ENCODE measurements around the gene MCM7.

The MCM7 gene

DNA sequence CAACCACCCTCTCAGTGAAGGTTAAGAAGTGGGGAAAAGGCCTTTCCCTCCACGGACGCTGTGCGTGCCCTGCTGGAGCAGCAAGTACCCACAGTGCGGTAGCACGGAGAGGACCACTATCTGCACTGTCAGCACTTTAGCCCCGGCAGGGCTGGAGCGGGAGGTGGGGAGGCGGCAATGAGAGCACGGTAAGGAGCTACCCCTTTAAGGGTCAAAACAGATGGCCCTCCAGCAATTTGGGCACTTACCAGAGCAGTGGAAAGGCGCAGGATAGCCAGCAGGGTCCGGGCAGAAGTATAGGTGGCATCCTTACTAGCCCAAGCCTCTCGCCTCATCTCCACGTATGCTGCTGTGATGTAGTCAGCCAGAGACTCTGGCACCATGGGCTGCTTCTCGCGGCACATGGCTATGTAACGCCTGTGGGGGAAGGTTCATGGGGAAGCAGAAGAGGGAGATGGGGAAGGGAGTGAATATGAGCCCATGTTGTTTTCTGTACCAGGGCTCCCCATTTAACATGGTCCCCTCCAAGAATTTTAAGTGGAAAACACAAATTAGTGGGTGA is 7.2 kb downstream of the MCM7 start:
- no peak for DNase-seq (ENCODE audit: low spot score)

DNA sequence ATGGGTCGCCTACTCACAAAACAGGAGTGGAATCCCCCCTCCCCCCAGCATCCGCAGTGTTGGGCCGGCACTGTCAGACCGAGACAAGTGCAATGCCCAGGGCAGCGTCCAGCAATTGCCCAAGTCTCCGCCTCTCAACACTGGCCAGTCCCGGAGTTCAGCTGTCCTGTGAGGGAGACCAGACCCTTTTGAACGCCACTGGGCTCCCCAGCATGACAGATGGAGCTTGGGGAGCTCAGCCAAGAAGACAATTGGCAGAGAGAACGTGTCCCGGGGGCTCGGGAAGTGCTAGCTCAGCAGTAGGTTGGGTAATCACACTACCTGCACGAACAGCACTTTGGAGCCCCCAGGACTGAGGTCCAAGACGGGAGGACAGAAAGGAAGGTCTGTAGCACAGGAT is 7.7 kb downstream of the MCM7 start:
- no peak for DNase-seq (ENCODE audit: low spot score)

DNA sequence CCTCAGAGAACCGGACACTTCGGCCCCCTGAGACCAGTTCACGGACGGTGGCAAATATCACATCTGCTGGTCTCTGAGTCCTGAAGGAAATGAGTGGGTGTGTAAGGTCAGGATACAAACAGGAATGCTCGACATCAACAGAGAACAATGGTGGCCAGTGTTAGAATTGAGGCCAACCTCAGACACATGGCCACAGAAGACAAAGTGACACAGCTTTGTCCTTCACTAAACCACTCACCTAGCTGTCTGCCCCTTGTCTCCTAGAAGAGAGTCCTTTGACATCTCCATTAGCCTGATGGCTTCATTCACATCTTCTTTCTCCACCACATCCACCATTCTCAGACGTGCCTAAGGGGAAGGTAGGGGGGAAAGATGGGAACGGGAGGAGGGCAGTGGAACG is 8.1 kb downstream of the MCM7 start:
- DNase-seq (ENCODE audit: low spot score) = no peak

DNA sequence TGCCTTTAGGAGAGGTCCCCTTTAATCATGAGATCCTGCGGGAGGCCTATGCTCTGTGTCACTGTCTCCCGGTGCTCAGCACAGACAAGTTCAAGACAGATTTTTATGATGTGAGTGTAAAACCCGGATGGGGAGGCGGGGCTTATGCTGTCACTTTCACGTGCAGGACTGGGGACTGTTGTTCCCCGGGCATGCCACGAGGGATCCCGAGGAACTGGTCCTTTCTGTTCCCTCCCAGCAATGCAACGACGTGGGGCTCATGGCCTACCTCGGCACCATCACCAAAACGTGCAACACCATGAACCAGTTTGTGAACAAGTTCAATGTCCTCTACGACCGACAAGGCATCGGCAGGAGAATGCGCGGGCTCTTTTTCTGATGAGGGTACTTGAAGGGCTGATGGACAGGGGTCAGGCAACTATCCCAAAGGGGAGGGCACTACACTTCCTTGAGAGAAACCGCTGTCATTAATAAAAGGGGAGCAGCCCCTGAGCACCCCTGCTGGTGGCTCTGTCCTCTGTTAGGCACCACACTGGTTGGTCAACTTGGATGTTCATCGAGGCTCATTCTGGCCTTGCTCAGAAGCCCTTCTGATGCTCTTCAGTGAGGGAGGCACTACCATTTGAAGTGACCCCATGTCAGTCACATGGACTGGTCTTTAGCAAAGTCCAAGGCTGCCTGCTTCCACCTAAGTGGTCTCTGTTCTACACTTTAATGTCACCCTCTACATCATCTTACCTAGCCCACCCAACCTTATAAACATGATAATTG is 9.6 kb downstream of the MCM7 start:
- DNase-seq (ENCODE audit: low spot score) = no peak

DNA sequence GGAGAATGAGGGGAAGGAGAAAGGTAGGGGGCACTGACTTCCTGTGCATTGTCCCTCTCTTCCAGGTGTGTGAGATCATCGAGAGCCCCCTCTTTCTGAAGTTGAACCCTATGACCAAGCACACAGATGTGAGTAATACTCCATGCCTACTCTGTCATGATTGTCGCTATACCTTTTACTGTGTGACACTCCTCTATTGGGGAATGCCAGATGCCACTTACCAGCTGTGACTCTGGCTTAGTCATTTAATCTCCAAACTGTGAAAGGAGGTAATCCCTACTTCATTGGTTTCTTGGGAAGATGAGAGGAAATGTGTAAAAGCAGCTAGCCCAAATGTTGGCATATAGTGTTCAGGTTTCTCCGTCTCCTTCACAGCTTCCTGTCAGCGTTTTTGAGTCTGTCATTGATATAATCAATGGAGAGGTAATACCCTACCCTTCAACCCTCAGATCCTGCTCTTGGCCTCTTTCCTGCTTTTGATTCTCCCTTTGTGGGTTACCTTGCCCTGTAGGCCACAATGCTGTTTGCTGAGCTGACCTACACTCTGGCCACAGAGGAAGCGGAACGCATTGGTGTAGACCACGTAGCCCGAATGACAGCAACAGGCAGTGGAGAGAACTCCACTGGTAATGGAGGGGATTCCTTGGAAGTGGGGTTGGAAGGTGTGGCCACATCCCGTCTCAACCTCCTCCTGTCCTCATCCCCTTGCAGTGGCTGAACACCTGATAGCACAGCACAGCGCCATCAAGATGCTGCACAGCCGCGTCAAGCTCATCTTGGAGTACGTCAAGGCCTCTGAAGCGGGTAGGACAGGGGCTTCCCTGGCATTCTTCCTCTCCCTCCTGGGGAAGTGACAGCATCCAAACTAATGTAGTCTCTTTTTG is 10.4 kb downstream of the MCM7 start:
- no peak for DNase-seq (ENCODE audit: low spot score)

DNA sequence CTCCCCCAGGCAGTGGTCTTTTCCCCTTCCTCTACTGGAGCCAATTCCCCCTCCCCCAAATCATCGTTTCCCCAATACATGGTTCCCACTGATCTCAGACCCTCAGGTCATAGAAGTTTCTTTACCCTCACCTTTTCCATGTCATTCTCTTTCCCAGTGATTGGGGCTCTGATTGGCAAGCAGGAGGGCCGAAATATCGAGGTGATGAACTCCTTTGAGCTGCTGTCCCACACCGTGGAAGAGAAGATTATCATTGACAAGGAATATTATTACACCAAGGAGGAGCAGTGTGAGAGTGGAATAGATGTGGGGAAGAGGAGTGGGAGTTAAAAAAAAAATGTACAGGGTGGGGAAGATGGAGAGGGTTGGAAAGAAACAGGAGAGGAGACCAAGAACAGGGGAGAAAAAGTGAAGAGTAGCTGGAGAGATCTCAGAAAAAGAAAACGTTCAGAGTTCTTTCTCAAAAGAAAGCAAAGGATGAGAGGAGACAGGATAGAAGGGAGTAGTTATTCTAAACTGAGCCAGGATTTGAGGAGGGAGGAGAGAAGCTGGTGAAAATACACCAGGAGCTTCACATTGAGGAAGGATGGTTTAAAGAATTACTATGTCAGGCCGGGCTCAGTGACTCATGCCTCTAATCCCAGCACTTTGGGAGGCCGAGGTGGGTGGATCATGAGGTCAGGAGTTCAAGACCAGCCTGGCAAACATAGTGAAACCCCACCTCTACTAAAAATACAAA is 11.6 kb downstream of the MCM7 start:
- DNase-seq (ENCODE audit: low spot score) = no peak

DNA sequence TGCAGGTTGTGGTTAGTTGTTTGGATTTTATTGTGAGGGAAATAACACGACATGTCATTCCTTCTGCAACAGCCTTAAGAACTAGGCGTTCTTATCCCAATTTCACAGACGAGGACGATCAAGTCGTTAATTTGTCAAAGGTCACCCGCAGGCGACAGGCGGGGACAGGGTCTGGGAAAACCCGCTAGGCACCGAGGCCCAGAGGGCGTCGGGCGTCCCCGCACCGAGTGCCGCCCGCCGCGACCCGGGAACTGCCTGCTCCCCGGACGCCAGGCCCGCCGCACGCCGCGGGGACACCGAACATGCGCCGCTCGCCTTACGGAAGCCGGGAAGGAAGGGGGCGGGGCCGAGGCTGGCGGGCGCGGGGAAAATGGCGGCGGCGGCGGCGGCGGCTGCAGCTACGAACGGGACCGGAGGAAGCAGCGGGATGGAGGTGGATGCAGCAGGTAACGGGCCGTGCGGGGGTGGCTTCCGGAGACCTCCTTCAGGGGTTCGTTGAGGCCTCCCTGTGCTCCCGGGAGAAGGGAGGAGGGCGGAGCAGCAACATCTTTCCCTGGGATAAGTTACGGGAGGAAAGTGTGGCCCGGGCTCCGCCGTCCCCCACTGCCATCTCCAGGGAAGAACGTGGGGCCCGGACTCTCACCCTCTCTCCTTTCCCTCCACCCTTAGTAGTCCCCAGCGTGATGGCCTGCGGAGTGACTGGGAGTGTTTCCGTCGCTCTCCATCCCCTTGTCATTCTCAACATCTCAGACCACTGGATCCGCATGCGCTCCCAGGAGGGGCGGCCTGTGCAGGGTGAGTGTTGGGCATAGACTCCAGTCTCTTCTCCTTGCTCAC is 12.4 kb downstream of the MCM7 start, which contains the start of gene COPS6:
Gene COPS6, plus strand, starts transcription at position 349 of the 837 bp plus-strand sequence. Its CDS starts 22 bp downstream, at position 371.
- peak; percentile 46 for DNase-seq (ENCODE audit: low spot score)

DNA sequence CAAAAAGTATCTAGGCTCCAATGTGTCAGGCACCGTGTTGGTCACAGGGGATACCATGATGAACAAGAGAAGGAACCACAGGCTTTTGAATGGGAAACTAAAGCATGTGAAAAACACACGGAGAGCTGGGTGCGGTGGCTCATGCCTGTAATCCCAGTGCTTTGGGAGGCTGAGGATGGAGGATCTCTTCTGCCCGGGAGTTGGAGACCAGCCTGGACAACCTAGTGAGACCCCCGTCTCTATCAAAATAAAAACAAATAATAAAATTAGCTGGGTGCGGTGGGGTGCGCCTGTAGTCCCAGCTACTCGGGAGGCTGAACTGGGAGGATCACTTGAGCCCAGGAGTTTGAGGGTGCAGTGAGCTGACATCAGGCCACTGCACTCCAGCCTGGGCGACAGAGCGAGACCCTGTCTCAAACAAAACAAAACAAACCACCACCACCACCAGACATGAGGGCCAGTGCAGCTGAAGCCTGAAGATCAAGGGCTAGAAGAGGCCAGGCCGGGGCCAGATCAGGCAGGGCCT is 13.0 kb downstream of the MCM7 start:
- no peak for DNase-seq (ENCODE audit: low spot score)

DNA sequence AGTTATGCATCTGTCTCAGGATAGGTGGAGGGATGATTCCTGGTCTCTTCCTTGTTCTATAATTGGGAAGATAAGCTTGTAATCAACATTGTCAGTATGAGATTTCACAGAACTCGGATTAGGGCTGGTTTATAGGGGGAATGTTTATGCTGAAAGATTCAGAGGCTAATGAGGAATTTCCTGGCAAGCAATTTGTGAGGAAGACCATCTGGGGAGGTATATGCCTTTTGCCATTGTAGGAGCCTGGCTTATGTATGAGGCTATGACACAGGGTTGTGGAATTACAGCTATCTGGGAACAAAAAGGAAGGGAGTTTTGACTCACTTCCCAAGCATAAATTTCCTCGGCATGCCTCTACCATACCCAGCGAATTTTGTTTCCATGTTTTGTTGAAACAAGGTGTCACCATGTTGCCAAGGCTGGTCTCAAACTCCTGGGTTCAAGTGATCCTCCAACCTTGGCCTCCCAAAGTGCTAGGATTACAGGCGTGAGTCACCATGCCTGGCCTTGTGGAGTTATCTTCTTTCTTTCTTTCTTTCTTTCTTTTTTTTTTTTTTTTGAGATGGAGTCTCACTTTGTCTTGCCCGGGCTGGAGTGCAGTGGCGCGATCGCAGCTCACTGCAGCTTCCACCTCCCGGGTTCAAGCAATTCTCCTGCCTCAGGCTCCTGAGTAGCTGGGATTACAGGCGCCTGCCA is 14.0 kb downstream of the MCM7 start:
- DNase-seq (ENCODE audit: low spot score) = no peak

DNA sequence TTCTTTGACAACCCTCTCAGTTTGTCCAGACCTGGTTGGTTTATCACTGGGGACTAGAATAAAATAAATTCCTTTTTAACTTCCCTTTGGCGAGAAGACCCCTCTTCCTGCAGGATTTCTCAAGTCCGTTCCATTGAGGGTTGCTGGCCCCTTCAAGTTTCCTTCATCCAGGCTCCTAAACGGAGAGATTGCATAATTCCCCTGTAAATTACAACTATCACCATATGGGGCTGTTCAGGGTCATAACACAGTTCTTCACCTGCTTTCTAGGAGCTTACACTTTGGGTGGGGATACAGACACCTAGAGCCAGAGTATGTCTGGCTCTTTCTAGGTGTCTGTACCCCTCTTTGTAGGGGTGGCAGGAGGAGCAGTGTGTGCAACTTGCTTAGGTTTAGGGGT is 15.7 kb downstream of the MCM7 start:
- DNase-seq (ENCODE audit: low spot score) = no peak

DNA sequence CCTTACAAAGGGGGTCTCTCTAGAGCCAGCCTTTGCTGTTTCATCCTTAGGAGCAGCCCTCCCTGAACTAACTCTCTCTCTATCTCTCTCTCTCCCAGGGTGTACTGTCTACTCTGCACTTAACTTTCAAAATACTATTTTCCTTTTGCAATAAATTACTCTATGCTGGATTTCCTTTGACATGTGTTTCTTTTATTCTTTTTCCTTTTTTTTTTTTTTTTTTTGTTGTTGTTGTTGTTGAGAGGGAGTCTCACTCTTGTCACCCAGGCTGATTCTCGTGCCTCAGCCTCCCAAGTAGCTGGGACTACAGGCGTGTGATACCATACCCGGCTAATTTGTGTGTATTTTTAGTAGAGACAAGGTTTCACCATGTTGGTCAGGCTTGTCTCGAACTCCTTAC is 18.2 kb downstream of the MCM7 start:
- no peak for DNase-seq (ENCODE audit: low spot score)

DNA sequence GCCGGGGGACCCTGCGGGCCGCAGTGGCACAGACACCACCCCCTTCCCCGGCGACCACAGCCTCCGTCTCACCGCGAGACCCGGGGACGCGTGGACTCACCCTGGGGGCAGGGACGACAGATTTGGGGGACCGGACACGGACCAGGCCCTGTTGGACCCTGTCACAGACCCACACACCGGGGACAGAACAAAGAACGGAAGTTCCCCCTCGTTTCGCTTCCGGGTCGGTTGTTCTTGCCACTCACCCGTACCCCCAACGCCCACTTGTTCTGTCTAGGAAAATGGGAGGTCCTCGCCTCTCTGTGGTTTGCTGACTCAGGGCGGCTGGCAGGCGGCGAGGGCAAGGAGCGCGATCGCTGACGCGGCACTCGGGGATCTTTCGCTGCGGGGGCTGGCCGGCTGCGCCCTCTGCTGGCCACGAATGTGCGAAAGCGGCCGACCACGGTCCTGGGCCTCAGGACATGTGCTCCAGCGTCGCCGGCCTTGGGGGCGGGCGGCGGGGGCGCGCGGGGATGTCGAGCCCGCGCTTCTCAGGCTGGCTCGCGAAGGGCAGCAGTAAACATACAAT is 19.6 kb downstream of the MCM7 start, which contains the start of gene ZNF3:
Gene ZNF3, minus strand, starts transcription at position 189 of the 568 bp plus-strand sequence. CDS start 4,366 bp downstream, outside the sequence.
- peak; percentile 99 for DNase-seq (ENCODE audit: low spot score)

DNA sequence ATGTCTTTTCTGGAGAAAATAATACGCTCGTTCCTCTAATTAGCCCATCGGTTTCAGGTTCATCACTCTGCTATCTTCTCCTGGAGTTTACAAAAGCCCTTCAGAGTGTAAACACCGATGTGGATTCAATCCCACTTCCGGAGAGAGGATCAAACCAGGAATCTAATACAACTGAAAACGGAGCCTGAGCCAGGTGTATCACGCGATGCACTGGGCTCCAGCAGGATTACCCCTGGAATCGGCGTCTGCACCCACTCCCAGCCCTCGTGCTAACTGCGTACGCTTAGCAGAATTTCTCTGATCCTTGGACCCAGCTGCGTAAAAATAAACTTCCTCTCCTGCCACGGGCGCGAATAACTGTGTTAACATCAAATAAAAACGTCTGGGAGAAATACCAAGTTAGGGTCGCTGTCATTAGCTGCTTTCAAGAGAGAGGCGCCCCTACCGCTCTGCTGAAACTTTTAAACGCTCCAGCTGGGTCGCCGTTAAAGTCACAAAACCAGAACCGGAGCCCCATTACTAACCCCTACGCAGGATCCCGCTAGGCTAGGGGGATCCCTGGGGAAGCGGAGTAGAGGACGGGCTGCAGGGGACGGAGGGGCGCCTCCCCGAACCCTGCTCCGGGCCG is 20.2 kb downstream of the MCM7 start:
- no peak for DNase-seq (ENCODE audit: low spot score)

DNA sequence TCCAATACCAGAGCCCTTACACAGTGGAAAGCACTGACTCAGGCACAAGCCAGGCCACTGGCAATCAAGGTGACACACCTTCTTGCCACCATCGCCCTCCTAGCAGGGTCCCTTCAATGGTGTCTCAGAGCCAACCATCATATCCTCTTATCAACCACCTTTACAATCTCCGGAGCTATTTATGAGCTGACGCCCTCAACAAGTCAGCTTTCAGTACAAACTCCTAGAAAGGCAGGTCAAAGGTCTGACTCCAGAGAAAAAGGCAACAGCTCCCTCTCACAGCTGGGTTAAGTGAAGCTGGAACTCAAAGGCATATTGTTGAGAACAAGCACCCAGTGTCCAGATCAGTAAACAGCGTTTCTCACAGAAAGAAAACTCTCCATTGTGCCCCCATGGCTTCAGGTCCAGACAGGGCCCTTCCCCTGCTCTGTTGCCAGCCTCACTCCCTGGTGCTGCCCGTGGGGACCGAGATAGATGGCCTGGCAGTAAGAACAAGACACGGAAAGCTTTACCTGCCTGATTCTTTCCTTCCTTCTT is 22.1 kb downstream of the MCM7 start:
- peak; percentile 98 for DNase-seq (ENCODE audit: low spot score)

DNA sequence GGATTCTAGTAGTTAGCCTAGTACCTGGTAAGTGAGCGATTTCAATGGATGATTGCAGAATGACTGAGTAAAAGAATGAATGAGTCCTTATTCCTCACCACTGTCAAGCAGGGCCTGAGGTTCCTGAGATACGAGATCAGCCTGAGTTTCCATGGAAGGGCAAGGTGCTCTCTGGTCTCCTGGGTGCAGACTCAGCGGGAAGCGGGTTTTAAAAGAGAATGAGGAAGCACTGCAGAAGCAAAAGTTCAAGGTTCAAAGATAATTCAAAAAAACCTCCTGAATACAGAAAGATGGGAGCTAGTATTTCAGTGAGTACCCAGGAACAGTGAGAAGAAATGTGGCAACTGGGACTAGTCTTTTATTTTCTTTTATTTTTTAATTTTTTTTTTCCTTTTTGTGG is 24.0 kb downstream of the MCM7 start:
- no peak for DNase-seq (ENCODE audit: low spot score)

DNA sequence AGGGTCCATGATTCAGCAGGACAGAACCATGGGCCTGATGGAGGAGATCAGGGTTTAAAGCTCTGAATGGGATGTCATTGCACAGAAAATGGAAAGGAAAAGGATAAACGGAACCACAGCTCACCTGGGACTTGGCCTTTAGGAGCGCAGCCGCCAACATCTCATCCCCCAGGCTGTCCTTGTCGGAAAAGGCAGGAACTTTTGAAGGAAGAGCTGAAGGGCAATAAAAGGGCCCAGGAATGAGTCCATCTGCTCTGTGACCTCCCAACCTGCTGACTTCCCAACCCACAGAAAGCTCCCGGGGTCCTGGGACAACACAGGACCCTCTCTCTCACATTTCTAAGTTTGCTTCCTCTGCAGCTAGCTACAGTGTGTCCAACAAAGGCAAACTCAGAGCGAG is 25.8 kb downstream of the MCM7 start:
- DNase-seq (ENCODE audit: low spot score) = no peak

DNA sequence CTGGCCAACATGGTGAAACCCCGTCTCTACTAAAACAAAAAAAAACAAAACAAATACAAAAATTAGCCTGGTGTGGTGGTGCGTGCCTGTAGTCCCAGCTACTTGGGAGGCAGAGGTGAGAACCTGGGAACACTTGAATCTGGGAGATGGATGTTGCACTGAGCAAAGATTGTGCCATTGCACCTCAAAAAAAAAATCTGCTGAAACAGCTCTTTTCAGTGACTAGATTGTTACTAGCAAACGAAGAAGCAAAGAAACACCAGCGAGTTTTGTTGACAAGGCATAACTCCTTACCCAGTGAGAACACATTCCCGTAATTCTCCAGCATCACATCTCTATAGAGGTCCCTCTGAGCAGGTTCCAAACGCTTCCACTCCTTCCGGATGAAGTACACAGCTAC is 26.4 kb downstream of the MCM7 start:
- no peak for DNase-seq (ENCODE audit: low spot score)

DNA sequence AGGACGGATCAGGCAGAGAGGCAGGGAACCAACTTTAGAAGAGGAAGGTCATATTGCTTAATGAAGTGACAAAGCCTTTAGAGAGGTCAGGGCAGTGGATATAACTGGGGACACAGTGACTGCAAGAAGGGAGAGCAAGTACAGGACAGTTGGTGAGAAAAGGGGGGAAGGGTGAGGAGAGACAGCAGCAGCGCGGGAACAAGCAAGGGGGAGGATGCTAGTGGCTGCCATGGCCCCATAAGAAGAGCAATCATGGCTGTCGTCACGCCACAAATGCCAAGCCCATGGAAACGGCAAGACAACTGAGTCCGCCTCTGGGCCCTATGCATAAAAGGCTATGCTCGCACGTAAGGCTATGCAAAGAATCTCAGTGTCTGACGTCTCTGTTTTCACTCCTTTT is 28.7 kb downstream of the MCM7 start:
- DNase-seq (ENCODE audit: low spot score) = no peak
